HG02938 (cell line): ENCODE measurements around the gene ANO3.
"Not testable (repeated sequence)": the region's sequence is repeated elsewhere in the genome, so short reads cannot be mapped to it uniquely, and the experiment has no call there.

Experiments
- ATAC-seq: cut with Tn5 transposase; IDR thresholded peaks from one replicate; pipeline ENCODE4 v1.9.1; 2021; ENCODE audit warnings: mild to moderate bottlenecking, moderate library complexity; ENCODE audit not compliant: unreplicated experiment

The ANO3 gene

GRCh38 chr11:26618441-26618840, 286.5 kb downstream of the ANO3 start:
- no peak for ATAC-seq

DNA sequence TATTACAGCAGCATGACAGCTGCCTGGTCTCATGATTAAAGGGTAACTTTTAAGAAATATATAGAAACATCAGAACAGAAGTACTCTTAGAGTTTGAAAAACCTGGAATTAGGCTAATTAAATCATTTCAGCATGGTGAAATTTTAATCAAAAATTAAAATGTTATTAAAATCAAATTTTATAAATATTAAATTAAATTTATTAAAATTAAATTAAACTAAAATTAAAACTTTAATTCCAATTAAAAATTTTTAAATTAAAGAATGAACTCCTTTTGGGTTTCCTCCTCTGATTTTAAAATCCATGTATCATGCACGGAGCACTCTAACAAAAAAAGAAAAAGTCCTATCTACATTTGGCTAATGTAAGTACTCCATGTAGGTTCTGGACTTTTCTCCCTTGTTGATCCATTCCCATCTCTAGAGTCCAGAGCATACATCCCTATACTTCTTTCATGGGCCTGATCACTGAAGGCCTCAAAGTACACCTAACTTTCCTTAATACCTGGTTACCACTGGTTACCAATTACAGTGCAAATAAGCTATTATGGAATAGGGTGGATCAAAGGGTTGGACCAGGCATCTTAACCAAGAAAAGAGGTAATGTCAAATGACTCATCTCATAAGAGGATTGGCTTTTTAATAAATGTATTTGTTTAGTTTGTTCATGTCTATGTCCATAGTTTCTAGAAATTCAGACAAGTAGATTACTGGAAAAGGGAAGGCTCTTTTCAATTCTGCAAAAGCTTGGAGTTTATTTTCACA, 288.5 kb downstream of the ANO3 start:
- ATAC-seq, result no peak

- ATAC-seq, result no peak
These were observed 289.2 kb downstream of the ANO3 start for GRCh38 chr11:26621132-26621531.

DNA sequence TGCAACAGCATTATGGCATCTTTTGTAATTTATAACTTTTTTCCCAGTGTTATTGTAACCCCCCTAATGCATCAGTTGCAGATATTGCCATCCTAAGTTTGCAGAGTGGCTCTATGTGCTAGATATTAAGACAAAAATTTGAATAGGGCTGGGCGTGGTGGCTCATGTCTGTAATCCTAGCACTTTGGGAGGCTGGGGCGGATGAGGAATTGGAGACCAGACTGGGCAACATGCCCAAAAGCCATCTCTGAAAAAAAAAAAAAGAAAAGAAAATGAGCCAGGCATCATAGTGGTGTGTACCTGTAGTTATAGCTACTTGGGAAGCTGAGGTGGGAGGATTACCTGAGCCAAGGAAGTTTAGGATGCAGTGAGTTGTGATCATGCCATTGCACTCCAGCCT, 290.3 kb downstream of the ANO3 start:
- no peak for ATAC-seq

GRCh38 chr11:26623076-26623659, 291.2 kb downstream of the ANO3 start:
- ATAC-seq, result no peak

DNA sequence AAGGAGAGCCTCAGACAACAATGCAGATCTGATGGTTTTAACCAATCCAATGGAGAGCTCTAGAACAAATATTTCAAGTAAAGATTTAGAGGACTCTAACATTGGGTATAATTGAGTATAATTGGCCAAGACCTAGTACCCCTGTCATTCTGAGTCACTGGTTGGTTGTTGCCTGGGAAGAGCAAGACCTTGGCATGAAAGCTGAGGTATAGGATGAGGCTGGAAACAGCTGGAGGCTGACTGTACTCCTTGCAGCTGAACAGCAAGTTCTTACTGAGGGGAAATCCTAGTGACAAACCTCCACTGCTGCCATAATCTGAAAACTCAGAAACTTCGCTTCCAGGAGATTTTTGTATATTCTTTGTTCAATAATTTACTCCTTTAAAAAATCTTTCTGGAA, 294.4 kb downstream of the ANO3 start:
- ATAC-seq, result no peak

DNA sequence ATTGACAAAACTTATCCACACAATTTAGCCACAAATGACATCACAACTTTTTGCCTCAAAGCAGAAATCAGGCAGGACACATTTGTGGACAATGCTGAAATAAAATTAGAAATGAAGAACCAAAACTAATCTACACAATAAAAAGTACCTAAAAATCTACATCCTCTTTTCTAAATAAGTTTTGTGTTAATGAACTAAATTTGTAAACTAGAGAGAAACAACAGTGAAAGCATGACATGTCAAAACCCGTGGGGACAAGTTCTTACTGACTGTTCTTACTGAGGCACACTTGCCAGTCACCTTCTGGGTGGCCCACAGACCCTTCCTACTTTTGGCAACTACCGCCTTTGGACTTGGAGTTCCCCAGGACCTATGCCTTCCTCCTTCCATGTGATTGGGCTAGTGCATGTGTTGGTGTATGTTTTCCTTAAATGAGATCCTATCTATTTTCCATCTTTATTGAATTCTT, 300.8 kb downstream of the ANO3 start:
- peak; percentile 83 for ATAC-seq

- ATAC-seq, result not testable (repeated sequence)
These were observed 311.4 kb downstream of the ANO3 start for GRCh38 chr11:26643314-26643713.

DNA sequence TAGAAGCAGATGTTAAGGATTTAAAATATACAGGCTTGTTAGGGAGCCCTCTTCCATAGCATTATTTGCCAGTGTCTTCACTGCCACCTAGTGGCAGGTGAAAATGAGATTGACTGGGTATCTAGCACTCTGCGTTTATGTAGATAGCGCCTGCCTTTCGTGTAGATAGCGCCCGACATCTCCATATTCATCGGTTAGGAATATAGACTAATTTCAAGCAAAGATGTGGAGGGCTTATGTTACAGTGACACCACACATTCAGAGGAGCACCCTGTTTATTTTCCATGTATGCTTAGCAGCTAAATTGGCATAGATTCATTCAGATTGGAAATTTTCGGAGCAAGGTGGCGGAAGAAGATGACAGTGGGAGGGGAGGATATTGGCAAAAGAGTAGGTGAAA, 318.0 kb downstream of the ANO3 start:
- peak; percentile 93 for ATAC-seq

GRCh38 chr11:26651916-26652315, 320.0 kb downstream of the ANO3 start:
- ATAC-seq, result peak; percentile 56

DNA sequence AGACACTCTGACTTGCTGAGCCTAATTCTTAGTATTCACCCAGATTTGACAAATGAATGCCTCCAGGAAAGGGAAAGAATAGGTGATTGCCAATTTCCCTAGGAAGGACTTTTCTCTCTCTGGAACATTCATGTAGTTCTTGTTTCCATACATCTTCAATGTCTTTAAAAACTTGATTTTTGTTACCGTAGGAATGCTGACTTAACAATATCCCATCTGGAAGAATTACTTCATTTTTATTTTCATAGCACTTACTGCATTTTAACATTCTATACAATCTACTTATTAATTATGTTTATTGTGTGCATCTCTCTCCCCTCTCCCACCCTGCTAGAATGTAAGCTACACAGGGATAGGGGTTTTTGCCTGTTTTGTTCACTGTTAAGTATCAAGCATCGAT, 323.4 kb downstream of the ANO3 start:
- no peak for ATAC-seq

- ATAC-seq, result no peak
These were observed 331.0 kb downstream of the ANO3 start for GRCh38 chr11:26662916-26663315.

DNA sequence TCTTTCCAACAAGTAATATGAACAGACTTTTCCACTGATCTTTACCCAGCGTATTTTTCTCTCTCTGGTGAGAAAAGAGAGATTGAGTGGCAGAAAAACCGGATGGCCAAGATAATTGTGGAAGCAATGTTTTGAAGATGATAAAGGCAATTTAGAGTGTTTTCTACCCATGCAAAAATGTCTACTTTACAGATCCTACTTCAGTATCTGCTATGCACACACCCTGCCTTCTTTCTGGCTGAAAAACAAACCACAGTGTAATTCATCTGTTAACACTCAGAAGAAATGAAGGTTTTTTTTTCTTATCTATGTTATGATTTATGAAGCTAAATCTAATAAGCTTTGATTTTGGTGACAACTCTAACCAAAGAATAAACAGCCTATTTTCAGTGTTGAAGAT, 333.1 kb downstream of the ANO3 start:
- ATAC-seq, result no peak

- ATAC-seq, result no peak
These were observed 334.0 kb downstream of the ANO3 start for GRCh38 chr11:26665946-26666345.

GRCh38 chr11:26675233-26675928, 343.5 kb downstream of the ANO3 start:
- no peak for ATAC-seq

DNA sequence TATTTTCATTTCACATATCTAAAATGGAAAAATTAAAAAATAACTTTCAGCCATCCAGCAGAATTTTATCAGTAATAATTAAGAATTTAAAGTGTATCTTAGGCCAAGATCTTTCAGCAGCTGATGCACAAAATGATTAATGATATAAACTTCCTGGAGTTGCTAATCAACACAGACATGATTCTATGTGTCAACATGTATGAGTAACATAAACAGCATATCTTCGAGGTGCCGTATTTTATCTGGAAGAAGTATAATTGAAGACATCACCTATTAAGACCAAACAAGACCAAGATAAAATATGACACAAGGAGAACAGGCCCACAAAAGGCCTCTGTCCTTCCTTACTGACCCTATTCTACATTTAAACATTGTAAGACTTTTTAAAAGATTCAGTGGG, 344.7 kb downstream of the ANO3 start:
- ATAC-seq, result no peak

GRCh38 chr11:26677566-26677965, 345.6 kb downstream of the ANO3 start:
- no peak for ATAC-seq

DNA sequence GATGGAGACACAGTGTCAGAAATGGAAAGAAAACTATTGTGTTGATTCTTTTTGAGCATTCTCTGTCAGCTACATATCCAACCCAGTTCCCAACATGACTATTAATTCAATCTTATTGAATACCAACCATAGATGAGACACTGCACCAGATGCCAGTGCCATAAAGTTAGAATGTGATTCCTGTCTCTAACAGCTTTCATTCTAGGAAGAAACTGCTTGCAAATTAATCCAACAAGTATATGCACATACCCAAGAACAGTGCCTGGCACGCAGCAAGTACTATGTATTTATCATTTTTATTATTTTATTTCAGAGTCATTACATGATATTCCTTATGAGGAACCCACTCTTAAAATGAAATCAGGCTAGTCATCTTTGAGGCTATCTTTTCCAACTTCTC, 355.4 kb downstream of the ANO3 start:
- ATAC-seq, result no peak

DNA sequence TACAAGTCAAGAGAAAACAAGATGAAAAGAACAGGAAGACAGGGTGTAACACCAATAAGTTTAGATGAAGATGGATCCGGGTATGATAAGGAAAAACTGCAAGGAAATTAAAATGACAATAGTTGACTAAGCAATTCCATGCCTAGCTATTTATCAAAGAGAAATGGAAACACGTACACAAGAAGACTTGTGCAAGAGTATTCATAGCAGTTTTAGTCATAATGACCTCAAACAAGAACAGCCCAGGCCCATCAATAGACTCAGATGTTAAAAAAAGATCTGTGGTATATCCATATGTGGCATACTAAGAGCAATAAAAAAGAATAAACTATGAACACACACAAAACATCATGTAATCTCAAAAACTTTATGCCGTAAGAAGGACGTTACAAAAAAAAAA, 356.8 kb downstream of the ANO3 start:
- ATAC-seq, result no peak

DNA sequence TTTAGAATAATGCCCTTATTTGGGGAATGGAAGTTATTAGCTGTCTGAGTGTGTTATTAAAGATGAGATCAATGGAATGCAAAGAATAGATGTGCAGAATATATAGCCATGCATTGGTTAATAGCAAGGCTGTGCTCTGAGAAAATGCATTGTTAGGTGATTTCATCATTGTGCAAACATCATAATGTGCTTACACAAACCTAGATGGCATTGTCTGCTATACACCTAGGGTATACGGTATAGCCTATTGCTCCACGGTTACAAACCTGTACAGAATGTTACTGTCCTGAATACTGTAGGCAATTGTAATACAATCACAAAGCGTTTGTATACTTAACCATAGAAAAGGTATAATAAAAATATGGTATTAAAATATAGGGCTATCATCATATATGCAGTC, 364.4 kb downstream of the ANO3 start:
- ATAC-seq, result no peak

- ATAC-seq, result no peak
These were observed 366.3 kb downstream of the ANO3 start for GRCh38 chr11:26698224-26698623.
